NCI-H2107 (cell line): Measurements from ENCODE around the gene CAB39.

ENCODE experiments used
- DNase-seq: peaks from one replicate; lab custom pipeline; 2025; lab: John Stamatoyannopoulos, UW

The CAB39 gene

GRCh38 chr2:230785346-230785745 lies 72.7 kb downstream of the CAB39 start:
- no peak for DNase-seq

- no peak for DNase-seq
Measured at GRCh38 chr2:230787101-230787500, 74.5 kb downstream of the CAB39 start.

GRCh38 chr2:230788554-230789175 lies 76.0 kb downstream of the CAB39 start:
- no peak for DNase-seq

- DNase-seq, result no peak
Measured at GRCh38 chr2:230790981-230791380, 78.3 kb downstream of the CAB39 start.

GRCh38 chr2:230793572-230794359 lies 81.1 kb downstream of the CAB39 start:
- DNase-seq, result no peak

- DNase-seq, result no peak
Measured at GRCh38 chr2:230794497-230794896, 81.9 kb downstream of the CAB39 start.

- DNase-seq, result no peak
Measured at GRCh38 chr2:230795856-230796255, 83.2 kb downstream of the CAB39 start.

GRCh38 chr2:230796280-230796862 lies 83.7 kb downstream of the CAB39 start:
- DNase-seq, result no peak

- no peak for DNase-seq
Measured at GRCh38 chr2:230797515-230798495, 85.2 kb downstream of the CAB39 start.

- DNase-seq, result no peak
Measured at GRCh38 chr2:230798769-230799399, 86.2 kb downstream of the CAB39 start.

- no peak for DNase-seq
Measured at GRCh38 chr2:230805353-230806017, 92.8 kb downstream of the CAB39 start.

GRCh38 chr2:230807729-230808128 lies 95.1 kb downstream of the CAB39 start:
- DNase-seq, result no peak

- DNase-seq, result no peak
Measured at GRCh38 chr2:230809015-230809414, 96.4 kb downstream of the CAB39 start.

- DNase-seq, result no peak
Measured at GRCh38 chr2:230809677-230810251, 97.1 kb downstream of the CAB39 start.

GRCh38 chr2:230811508-230811907 lies 98.9 kb downstream of the CAB39 start:
- no peak for DNase-seq

- DNase-seq, result no peak
Measured at GRCh38 chr2:230812033-230812432, 99.4 kb downstream of the CAB39 start.

- DNase-seq, result no peak
Measured at GRCh38 chr2:230814616-230815015, 102.0 kb downstream of the CAB39 start.

GRCh38 chr2:230815088-230815487 lies 102.4 kb downstream of the CAB39 start:
- no peak for DNase-seq

- DNase-seq, result no peak
Measured at GRCh38 chr2:230816735-230817134, 104.1 kb downstream of the CAB39 start.

GRCh38 chr2:230819433-230819832 lies 106.8 kb downstream of the CAB39 start:
- no peak for DNase-seq
